A673 (cell line): ENCODE measurements around the gene BHLHA15.

Source experiments
- CTCF ChIP-seq: fragments of 300-800, 200-600 bp; sonication (generic); conservative IDR thresholded peaks from 2 replicates; pipeline ENCODE4 v1.5.1; 2017; ENCODE audit warnings: low read depth, mild to moderate bottlenecking, antibody characterized with exemption, low read length, moderate library complexity, mixed read lengths
- EZH2 ChIP-seq: fragments of 200-600 bp; sonication (generic); IDR thresholded peaks from 2 replicates; pipeline ENCODE4 v1.6.1; 2017; ENCODE audit warnings: borderline replicate concordance, low read depth, mild to moderate bottlenecking, mixed read lengths, antibody characterized with exemption, low read length; ENCODE audit not compliant: poor library complexity, severe bottlenecking

GRCh38 chr7:98178321-98178720 lies 32.9 kb upstream of the BHLHA15 start:
- TF ChIP-seq CTCF (no peak), EZH2 (no peak)
